NB4 (cell line): ENCODE data around the gene SESN1.

Experiments used
- CTCF ChIP-seq: IDR thresholded peaks from one replicate; pipeline ENCODE4 v1.5.1; 2012; ENCODE audit warnings: low read depth, low read length
- MAX ChIP-seq: IDR thresholded peaks from 2 replicates; pipeline ENCODE4 v1.6.1; 2011; ENCODE audit warnings: low read depth, low read length
- MYC ChIP-seq: IDR thresholded peaks from 2 replicates; pipeline ENCODE4 v1.6.1; 2011; ENCODE audit warnings: low read depth, low read length
- POLR2A ChIP-seq: IDR thresholded peaks from 2 replicates; pipeline ENCODE4 v1.6.1; 2011; ENCODE audit warnings: mild to moderate bottlenecking; ENCODE audit not compliant: insufficient read length; ENCODE audit errors: extremely low read depth

- TF ChIP-seq CTCF (no peak), POLR2A (no peak), MAX (no peak), MYC (no peak)
Measured at GRCh38 chr6:108969776-108970175, 124.9 kb downstream of the SESN1 start.
